Mesenchymal stem cell (in vitro differentiated cells and primary cell): Measurements from ENCODE around the gene RPS6KA5.
"Not testable (repeated sequence)": the region's sequence is repeated elsewhere in the genome, so short reads cannot be mapped to it uniquely, and the experiment has no call there.

Experiments
- DNase-seq: peaks from one replicate; pipeline ENCODE4 v3.0.0-alpha.2; 2013
- H2AFZ ChIP-seq: one replicate; pipeline ENCODE4 v1.6.1; 2013; ENCODE audit warnings: low read depth, mild to moderate bottlenecking, control low read depth, inconsistent platforms, low read length, moderate library complexity
- H2AK5ac ChIP-seq: 2 replicates; pipeline ENCODE4 v1.6.1; 2013; ENCODE audit warnings: low read length, moderate library complexity, mild to moderate bottlenecking, inconsistent platforms; ENCODE audit not compliant: severe bottlenecking
- H2BK120ac ChIP-seq: one replicate; pipeline ENCODE4 v1.6.1; 2013; ENCODE audit warnings: low read depth, mild to moderate bottlenecking, inconsistent platforms, low read length, moderate library complexity
- H2BK12ac ChIP-seq, 2 experiments: one replicate each; pipeline ENCODE4 v1.6.1; 2013; ENCODE audit warnings: inconsistent platforms in 2 of 2, low read length in 2 of 2, mild to moderate bottlenecking in 2 of 2, moderate library complexity in 2 of 2, control low read depth in 1 of 2
- H2BK15ac ChIP-seq: one replicate; pipeline ENCODE4 v1.6.1; 2013; ENCODE audit warnings: mild to moderate bottlenecking, low read depth, inconsistent platforms; ENCODE audit not compliant: poor library complexity, severe bottlenecking
- H2BK5ac ChIP-seq: 2 replicates; pipeline ENCODE4 v1.6.1; 2013; ENCODE audit warnings: low read depth, mild to moderate bottlenecking, low read length, control low read depth, inconsistent platforms; ENCODE audit not compliant: poor library complexity, severe bottlenecking
- H3K14ac ChIP-seq, 2 experiments: one replicate each; pipeline ENCODE4 v1.6.1; 2013; ENCODE audit warnings: inconsistent platforms in 2 of 2, low read length in 2 of 2, control low read depth in 1 of 2, mild to moderate bottlenecking in 1 of 2, moderate library complexity in 1 of 2
- H3K18ac ChIP-seq, 2 experiments: one replicate each; pipeline ENCODE4 v1.6.1; 2013; ENCODE audit warnings: inconsistent platforms in 2 of 2, low read length in 2 of 2, control low read depth in 1 of 2, low read depth in 1 of 2, mild to moderate bottlenecking in 1 of 2
- H3K23ac ChIP-seq, 2 experiments: one replicate each; pipeline ENCODE4 v1.6.1; 2013; ENCODE audit warnings: inconsistent platforms in 2 of 2, low read length in 2 of 2, mild to moderate bottlenecking in 2 of 2, moderate library complexity in 2 of 2, control low read depth in 1 of 2
- H3K27ac ChIP-seq: 2 replicates; pipeline ENCODE4 v1.5.1; 2013; ENCODE audit warnings: mild to moderate bottlenecking, moderate library complexity, low read length, control low read depth, inconsistent platforms; ENCODE audit not compliant: poor library complexity, severe bottlenecking
- H3K27me3 ChIP-seq, 2 experiments: 2 replicates each; pipeline versions ENCODE4 v1.6.1 to v1.7.0; 2013; ENCODE audit warnings: low read length in 2 of 2, mild to moderate bottlenecking in 2 of 2, moderate library complexity in 2 of 2, control low read depth in 1 of 2, inconsistent platforms in 1 of 2; ENCODE audit not compliant: control insufficient read depth in 1 of 2, insufficient read depth in 1 of 2
- H3K36me3 ChIP-seq, 2 experiments: 2 replicates each; pipeline versions ENCODE4 v1.6.1 to v1.7.0; 2013; ENCODE audit warnings: low read length in 2 of 2, control low read depth in 1 of 2, inconsistent platforms in 1 of 2, low read depth in 1 of 2, mild to moderate bottlenecking in 1 of 2; ENCODE audit not compliant: insufficient read depth in 2 of 2, control insufficient read depth in 1 of 2
- H3K4ac ChIP-seq, 2 experiments: one replicate each; pipeline ENCODE4 v1.6.1; 2013; ENCODE audit warnings: inconsistent platforms in 2 of 2, low read length in 2 of 2, mild to moderate bottlenecking in 2 of 2, moderate library complexity in 2 of 2, control low read depth in 1 of 2, low read depth in 1 of 2
- H3K4me1 ChIP-seq: 2 replicates; pipeline ENCODE4 v1.6.1; 2013; ENCODE audit warnings: low read depth, low read length, control low read depth; ENCODE audit not compliant: control insufficient read depth, insufficient read depth
- H3K4me2 ChIP-seq: 2 replicates; pipeline ENCODE4 v1.6.1; 2013; ENCODE audit warnings: low read length, mild to moderate bottlenecking, inconsistent platforms; ENCODE audit not compliant: poor library complexity, severe bottlenecking
- H3K4me3 ChIP-seq, 2 experiments: 2 replicates each; pipeline versions ENCODE4 v1.5.1 to v1.7.0; 2013; ENCODE audit warnings: low read length in 2 of 2, mild to moderate bottlenecking in 2 of 2, control low read depth in 1 of 2, low read depth in 1 of 2; ENCODE audit not compliant: insufficient read depth in 1 of 2
- H3K79me1 ChIP-seq: replicated peaks from 2 replicates; pipeline ENCODE4 v1.6.1; 2013; ENCODE audit warnings: mild to moderate bottlenecking, control low read depth, low read length, inconsistent platforms; ENCODE audit not compliant: poor library complexity, severe bottlenecking
- H3K9ac ChIP-seq: 2 replicates; pipeline ENCODE4 v1.7.0; 2013; ENCODE audit warnings: mild to moderate bottlenecking, low read length, moderate library complexity
- H3K9me3 ChIP-seq: 2 replicates; pipeline ENCODE4 v1.7.0; 2013; ENCODE audit warnings: mild to moderate bottlenecking, low read length; ENCODE audit not compliant: control insufficient read depth
- H4K8ac ChIP-seq: one replicate; pipeline ENCODE4 v1.6.1; 2013; ENCODE audit warnings: inconsistent platforms, mild to moderate bottlenecking, low read length, moderate library complexity
- H4K91ac ChIP-seq: one replicate; pipeline ENCODE4 v1.6.1; 2013; ENCODE audit warnings: mild to moderate bottlenecking, low read length, inconsistent platforms
- WGBS: methylation state at CpG from one replicate; pipeline ENCODE4 v1.1.7; 2013; ENCODE audit warnings: mixed read lengths; 5-methylcytosine and 5-hydroxymethylcytosine counted together

The RPS6KA5 gene

GRCh38 chr14:90980636-90981035 lies 79.8 kb downstream of the RPS6KA5 start:
- H3K79me1 ChIP-seq, H4K91ac ChIP-seq, H3K4me1 ChIP-seq, H2BK5ac ChIP-seq, H3K9ac ChIP-seq, H3K4me2 ChIP-seq, H3K36me3 ChIP-seq, H3K27ac ChIP-seq, DNase-seq, H3K4ac ChIP-seq, H3K9me3 ChIP-seq, H2BK120ac ChIP-seq, H3K23ac ChIP-seq, H3K14ac ChIP-seq, H2AFZ ChIP-seq, H2BK12ac ChIP-seq, H3K27me3 ChIP-seq, H3K4me3 ChIP-seq, H2AK5ac ChIP-seq, H2BK15ac ChIP-seq, H3K18ac ChIP-seq, H4K8ac ChIP-seq: not testable (repeated sequence)
- WGBS, result 83% methylated on average over 3 of the region's 3 CpGs

GRCh38 chr14:90979515-90979914 lies 80.9 kb downstream of the RPS6KA5 start:
- Histone ChIP-seq H3K23ac (no peak overlapping the region), H3K4me1 (no peaks in the 10 kb centered on the region), H3K9me3 (no peaks in the 10 kb centered on the region), H3K14ac (no peak overlapping the region), H3K4me2 (no peak overlapping the region), H2BK15ac (no peak overlapping the region), H4K91ac (no peak overlapping the region), H2BK12ac (no peak overlapping the region), H4K8ac (no peak overlapping the region), H3K18ac (no peak overlapping the region), H3K4ac (no peak overlapping the region), H2BK120ac (no peak overlapping the region), H3K9ac (no peak overlapping the region), H3K36me3 (no peaks in the 10 kb centered on the region), H2AFZ (no peak overlapping the region), H3K27me3 (no peaks in the 10 kb centered on the region), H3K27ac (no peak overlapping the region), H2AK5ac (no peak overlapping the region), H2BK5ac (no peak overlapping the region), H3K79me1 (peaks cover 3% of the 10 kb centered on the region), H3K4me3 (peak overlapping the region in 1 of 2 experiments; percentile 8)
- no peak for DNase-seq
- WGBS, result 96% methylated on average over 5 of the region's 5 CpGs

GRCh38 chr14:90976101-90976500 lies 84.3 kb downstream of the RPS6KA5 start:
- no peak overlapping the region for H3K27ac ChIP-seq
- H3K9ac ChIP-seq, result no peak overlapping the region
- H3K14ac ChIP-seq, result no peak overlapping the region
- no peak overlapping the region for H3K18ac ChIP-seq
- no peak overlapping the region for H2AFZ ChIP-seq
- H3K4me1 ChIP-seq, result no peaks in the 10 kb centered on the region
- H3K4me3 ChIP-seq, result no peak overlapping the region
- H3K23ac ChIP-seq, result no peak overlapping the region
- no peak overlapping the region for H3K4me2 ChIP-seq
- no peak for DNase-seq
- H3K4ac ChIP-seq, result no peak overlapping the region
- H4K91ac ChIP-seq, result no peak overlapping the region
- H3K9me3 ChIP-seq, result no peaks in the 10 kb centered on the region
- no peak overlapping the region for H2AK5ac ChIP-seq
- no peak overlapping the region for H2BK120ac ChIP-seq
- no peak overlapping the region for H4K8ac ChIP-seq
- 90% methylated on average over 2 of the region's 3 CpGs for WGBS
- peaks cover 3% of the 10 kb centered on the region for H3K79me1 ChIP-seq
- no peak overlapping the region for H2BK12ac ChIP-seq
- no peaks in the 10 kb centered on the region for H3K27me3 ChIP-seq
- H2BK5ac ChIP-seq, result no peak overlapping the region
- no peak overlapping the region for H2BK15ac ChIP-seq
- H3K36me3 ChIP-seq, result no peaks in the 10 kb centered on the region

GRCh38 chr14:90971687-90972086 lies 88.8 kb downstream of the RPS6KA5 start:
- H4K91ac ChIP-seq, result no peak overlapping the region
- no peak overlapping the region for H3K14ac ChIP-seq
- H3K9me3 ChIP-seq, result no peaks in the 10 kb centered on the region
- no peak overlapping the region for H2BK15ac ChIP-seq
- H3K27me3 ChIP-seq, result no peaks in the 10 kb centered on the region
- no peak overlapping the region for H3K18ac ChIP-seq
- H4K8ac ChIP-seq, result no peak overlapping the region
- no peak overlapping the region for H3K4me3 ChIP-seq
- H3K9ac ChIP-seq, result no peak overlapping the region
- DNase-seq, result no peak
- no peak overlapping the region for H3K4ac ChIP-seq
- no peak overlapping the region for H3K27ac ChIP-seq
- H3K23ac ChIP-seq, result no peak overlapping the region
- no peaks in the 10 kb centered on the region for H3K4me1 ChIP-seq
- H2AFZ ChIP-seq, result no peak overlapping the region
- H2BK5ac ChIP-seq, result no peak overlapping the region
- no peak overlapping the region for H2BK12ac ChIP-seq
- H2BK120ac ChIP-seq, result no peak overlapping the region
- H3K79me1 ChIP-seq, result no peaks in the 10 kb centered on the region
- H3K4me2 ChIP-seq, result no peak overlapping the region
- no peak overlapping the region for H2AK5ac ChIP-seq
- H3K36me3 ChIP-seq, result no peaks in the 10 kb centered on the region
